RWPE1 (cell line): Measurements from ENCODE around the gene REG3G.
A peak's percentile ranks its signal among the peaks of the same experiment; 100 is the strongest.
"Not testable (repeated sequence)": the region's sequence is repeated elsewhere in the genome, so short reads cannot be mapped to it uniquely, and the experiment has no call there.

Experiments used
- CTCF ChIA-PET: fragments of 350-600 bp; sonication (Branson Sonifier 250); formaldehyde crosslinking; extraction: SDS; loops from one replicate; lab custom pipeline; 2021; lab: Yijun Ruan, JAX
- POLR2A ChIA-PET: fragments of 400-600 bp; formaldehyde crosslinking; extraction: SDS; loops from one replicate; lab custom pipeline; 2020; ENCODE audit warnings: antibody characterized with exemption; ENCODE audit not compliant: low non-redundant PET; lab: Yijun Ruan, JAX
- DNase-seq: peaks from one replicate; pipeline ENCODE4 v3.0.0; 2012; ENCODE audit warnings: low spot score
- H3K27ac ChIP-seq: fragments of 450-650 bp; 2 replicates; pipeline ENCODE4 v1.5.1; 2017
- TF ChIP-seq, protein P1 (sequence below): fragments of 450-650 bp; conservative IDR thresholded peaks from 2 replicates; pipeline ENCODE4 v1.5.1; 2017; ENCODE audit warnings: low read depth, mild to moderate bottlenecking

The REG3G gene

DNA sequence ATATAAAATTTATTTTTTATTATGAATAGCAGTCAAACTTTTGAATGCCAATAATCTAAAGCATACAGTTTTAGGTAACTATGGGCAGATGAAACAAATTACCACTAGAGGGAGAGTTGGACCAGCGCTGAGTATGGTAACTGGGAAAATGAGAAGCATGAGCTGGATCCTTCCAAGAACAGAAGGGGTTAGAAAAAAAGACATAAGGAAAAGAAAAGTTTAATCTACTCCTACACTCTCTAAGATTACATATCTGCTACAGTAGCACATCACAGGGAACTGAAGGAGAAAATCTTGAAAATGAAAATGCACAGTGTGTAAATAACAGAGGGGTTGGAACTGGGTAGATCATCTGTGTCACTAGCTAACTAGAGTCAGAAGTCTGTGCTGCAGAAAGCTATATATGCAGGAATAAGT lies 15.5 kb downstream of the REG3G start:
- CTCF ChIA-PET: interaction anchor here (0.6 to 0.7 kb wide), 2 partner anchors 180 to 577 kb away, joined by 4 to 5 read pairs; no protein-coding TSS in a partner anchor
- POLR2A ChIA-PET: no interaction called here
- H3K27ac ChIP-seq: no peak overlapping the region
- peak; percentile 19 for DNase-seq
- TF ChIP-seq, protein P1, sequence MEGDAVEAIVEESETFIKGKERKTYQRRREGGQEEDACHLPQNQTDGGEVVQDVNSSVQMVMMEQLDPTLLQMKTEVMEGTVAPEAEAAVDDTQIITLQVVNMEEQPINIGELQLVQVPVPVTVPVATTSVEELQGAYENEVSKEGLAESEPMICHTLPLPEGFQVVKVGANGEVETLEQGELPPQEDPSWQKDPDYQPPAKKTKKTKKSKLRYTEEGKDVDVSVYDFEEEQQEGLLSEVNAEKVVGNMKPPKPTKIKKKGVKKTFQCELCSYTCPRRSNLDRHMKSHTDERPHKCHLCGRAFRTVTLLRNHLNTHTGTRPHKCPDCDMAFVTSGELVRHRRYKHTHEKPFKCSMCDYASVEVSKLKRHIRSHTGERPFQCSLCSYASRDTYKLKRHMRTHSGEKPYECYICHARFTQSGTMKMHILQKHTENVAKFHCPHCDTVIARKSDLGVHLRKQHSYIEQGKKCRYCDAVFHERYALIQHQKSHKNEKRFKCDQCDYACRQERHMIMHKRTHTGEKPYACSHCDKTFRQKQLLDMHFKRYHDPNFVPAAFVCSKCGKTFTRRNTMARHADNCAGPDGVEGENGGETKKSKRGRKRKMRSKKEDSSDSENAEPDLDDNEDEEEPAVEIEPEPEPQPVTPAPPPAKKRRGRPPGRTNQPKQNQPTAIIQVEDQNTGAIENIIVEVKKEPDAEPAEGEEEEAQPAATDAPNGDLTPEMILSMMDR: 0 out of 2 replicates have a peak, but pooled peaks have one; percentile 22

DNA sequence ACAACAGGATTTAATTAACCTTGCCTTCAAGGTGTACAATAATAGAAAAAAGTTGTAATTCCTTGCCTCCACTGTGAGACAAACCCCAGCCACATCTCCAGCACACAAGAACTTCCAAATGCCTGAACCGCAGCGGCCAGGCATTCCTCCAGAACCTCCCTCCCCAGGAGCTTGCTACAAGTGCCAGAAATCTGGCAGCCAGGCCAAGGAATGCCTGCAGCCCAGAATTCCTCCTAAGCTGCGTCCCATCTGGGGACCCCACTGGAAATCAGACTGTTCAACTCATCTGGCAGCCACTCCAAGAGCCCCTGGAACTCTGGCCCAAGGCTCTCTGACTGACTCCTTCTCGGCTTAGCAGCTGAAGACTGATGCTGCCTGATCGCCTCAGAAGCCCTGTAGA lies 28.0 kb downstream of the REG3G start:
- POLR2A ChIA-PET, DNase-seq: not testable (repeated sequence)

DNA sequence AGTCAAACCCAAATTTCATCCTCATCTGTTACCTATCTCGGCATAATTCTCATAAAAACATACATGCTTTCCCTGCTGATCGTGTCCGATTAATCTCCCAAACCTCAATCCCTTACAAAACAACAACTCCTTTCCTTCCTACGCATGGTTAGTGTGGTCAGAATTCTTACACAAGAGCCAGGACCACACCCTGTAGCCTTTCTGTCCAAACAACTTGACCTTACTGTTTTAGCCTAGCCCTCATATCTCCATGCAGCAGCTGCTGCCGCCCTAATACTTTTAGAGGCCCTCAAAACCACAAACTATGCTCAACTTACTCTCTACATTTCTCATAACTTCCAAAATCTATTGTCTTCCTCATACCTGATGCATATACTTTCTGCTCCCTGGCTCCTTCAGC lies 29.3 kb downstream of the REG3G start:
- H3K27ac ChIP-seq, DNase-seq, POLR2A ChIA-PET, CTCF ChIA-PET: not testable (repeated sequence)

More for the DNA sequence above, 28.0 kb downstream of the REG3G start:
- CTCF ChIA-PET, H3K27ac ChIP-seq: not testable (repeated sequence)

- POLR2A ChIA-PET: no interaction called here
- H3K27ac ChIP-seq: no peak overlapping the region
- TF ChIP-seq, protein P1: no peak
- CTCF ChIA-PET: no interaction called here
- no peak for DNase-seq
Observed at GRCh38 chr2:79065201-79065600, 39.7 kb downstream of the REG3G start.

DNA sequence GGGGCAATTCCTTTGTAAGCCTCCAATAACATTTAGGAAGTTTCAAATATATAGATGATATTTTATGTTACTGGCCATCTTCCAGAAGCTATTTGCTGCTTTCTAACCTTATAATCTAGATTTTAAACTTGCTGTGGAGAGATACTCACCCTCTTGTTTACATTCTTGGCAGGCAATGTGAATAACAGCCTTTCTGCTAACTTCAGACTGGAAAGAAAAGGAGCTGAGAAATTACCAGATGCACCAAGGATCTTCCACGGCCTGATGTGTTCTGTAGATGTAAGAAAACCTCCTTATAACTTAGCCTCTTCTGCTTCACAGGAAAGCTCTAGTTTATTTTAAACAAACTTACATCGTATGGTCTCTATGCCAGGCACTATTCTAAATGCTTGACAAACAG lies 45.6 kb downstream of the REG3G start:
- H3K27ac ChIP-seq: no peak overlapping the region
- CTCF ChIA-PET: no interaction called here
- TF ChIP-seq, protein P1: no peak
- DNase-seq: no peak
- POLR2A ChIA-PET: no interaction called here
